ENCODE data around the gene RNU5B-1.

DNA sequence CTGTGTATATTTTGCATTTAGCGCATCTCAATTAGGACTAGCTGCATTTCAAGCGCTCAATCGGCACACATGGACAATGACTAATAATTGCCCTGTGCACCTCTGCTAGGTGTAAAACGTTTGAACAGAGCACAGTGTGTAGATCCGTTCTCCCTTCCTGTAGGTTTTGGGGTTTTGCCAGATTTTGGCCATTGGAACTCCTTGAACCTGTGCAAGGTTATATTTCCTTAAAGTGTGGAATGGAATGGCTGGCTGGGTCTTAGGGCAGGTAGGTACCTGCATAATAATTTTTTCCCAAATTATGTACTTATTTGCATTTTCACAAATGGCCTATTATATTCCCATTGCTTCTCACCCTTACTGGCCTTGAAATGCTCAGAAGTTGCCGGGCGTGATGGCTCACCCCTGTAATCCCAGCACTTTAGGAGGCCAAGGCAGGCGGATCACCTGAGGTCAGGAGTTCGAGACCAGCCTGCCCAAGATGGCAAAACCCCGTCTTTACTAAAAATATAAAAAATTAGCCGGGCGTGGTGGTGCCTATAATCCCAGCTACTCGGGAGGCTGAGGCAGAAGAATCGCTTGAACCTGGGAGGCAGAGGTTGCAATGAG lies 777 bp downstream of the RNU5B-1 start:
- TF ChIP-seq CHAMP1 (IDR thresholded peaks at IDR 0.05) (no peak), SP1 (CRISPR knock-in tag; IDR thresholded peaks at IDR 0.05) (peak; percentile 69), FOXA1 (IDR thresholded peaks at IDR 0.05; ENCODE audit: borderline replicate concordance) (no peak), KLF16 (IDR thresholded peaks at IDR 0.05) (no peak)
- TF ChIP-seq, protein P1, sequence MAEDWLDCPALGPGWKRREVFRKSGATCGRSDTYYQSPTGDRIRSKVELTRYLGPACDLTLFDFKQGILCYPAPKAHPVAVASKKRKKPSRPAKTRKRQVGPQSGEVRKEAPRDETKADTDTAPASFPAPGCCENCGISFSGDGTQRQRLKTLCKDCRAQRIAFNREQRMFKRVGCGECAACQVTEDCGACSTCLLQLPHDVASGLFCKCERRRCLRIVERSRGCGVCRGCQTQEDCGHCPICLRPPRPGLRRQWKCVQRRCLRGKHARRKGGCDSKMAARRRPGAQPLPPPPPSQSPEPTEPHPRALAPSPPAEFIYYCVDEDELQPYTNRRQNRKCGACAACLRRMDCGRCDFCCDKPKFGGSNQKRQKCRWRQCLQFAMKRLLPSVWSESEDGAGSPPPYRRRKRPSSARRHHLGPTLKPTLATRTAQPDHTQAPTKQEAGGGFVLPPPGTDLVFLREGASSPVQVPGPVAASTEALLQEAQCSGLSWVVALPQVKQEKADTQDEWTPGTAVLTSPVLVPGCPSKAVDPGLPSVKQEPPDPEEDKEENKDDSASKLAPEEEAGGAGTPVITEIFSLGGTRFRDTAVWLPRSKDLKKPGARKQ (CRISPR knock-in tag; IDR thresholded peaks at IDR 0.05): no peak
- TF ChIP-seq, protein P2, sequence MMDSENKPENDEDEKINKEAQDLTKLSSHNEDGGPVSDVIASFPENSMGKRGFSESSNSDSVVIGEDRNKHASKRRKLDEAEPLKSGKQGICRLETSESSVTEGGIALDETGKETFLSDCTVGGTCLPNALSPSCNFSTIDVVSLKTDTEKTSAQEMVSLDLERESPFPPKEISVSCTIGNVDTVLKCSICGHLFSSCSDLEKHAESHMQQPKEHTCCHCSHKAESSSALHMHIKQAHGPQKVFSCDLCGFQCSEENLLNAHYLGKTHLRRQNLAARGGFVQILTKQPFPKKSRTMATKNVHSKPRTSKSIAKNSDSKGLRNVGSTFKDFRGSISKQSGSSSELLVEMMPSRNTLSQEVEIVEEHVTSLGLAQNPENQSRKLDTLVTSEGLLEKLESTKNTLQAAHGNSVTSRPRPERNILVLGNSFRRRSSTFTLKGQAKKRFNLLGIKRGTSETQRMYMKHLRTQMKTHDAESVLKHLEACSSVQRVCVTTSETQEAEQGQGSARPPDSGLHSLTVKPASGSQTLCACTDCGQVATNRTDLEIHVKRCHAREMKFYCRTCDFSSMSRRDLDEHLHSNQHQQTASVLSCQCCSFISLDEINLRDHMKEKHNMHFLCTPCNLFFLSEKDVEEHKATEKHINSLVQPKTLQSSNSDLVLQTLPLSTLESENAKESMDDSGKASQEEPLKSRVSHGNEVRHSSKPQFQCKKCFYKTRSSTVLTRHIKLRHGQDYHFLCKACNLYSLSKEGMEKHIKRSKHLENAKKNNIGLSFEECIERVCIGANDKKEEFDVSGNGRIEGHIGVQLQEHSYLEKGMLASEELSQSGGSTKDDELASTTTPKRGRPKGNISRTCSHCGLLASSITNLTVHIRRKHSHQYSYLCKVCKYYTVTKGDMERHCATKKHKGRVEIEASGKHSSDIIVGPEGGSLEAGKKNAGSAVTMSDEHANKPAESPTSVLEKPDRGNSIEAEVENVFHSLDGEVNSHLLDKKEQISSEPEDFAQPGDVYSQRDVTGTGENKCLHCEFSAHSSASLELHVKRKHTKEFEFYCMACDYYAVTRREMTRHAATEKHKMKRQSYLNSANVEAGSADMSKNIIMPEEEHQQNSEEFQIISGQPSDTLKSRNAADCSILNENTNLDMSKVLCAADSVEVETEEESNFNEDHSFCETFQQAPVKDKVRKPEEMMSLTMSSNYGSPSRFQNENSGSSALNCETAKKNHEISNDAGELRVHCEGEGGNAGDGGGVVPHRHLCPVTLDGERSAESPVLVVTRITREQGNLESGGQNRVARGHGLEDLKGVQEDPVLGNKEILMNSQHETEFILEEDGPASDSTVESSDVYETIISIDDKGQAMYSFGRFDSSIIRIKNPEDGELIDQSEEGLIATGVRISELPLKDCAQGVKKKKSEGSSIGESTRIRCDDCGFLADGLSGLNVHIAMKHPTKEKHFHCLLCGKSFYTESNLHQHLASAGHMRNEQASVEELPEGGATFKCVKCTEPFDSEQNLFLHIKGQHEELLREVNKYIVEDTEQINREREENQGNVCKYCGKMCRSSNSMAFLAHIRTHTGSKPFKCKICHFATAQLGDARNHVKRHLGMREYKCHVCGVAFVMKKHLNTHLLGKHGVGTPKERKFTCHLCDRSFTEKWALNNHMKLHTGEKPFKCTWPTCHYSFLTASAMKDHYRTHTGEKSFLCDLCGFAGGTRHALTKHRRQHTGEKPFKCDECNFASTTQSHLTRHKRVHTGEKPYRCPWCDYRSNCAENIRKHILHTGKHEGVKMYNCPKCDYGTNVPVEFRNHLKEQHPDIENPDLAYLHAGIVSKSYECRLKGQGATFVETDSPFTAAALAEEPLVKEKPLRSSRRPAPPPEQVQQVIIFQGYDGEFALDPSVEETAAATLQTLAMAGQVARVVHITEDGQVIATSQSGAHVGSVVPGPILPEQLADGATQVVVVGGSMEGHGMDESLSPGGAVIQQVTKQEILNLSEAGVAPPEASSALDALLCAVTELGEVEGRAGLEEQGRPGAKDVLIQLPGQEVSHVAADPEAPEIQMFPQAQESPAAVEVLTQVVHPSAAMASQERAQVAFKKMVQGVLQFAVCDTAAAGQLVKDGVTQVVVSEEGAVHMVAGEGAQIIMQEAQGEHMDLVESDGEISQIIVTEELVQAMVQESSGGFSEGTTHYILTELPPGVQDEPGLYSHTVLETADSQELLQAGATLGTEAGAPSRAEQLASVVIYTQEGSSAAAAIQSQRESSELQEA (IDR thresholded peaks at IDR 0.05; ENCODE audit: low read depth): no peak

All from K562 (cell line).